ENCODE results near the gene RAD51AP2.

- TF ChIP-seq CTCF (IDR thresholded peaks at IDR 0.05; ENCODE audit: low read length): no peak
- no peak for TF ChIP-seq EZH2 (IDR thresholded peaks at IDR 0.05; ENCODE audit: borderline replicate concordance, low read length)
Measured at GRCh38 chr2:17533546-17533945, 15.3 kb upstream of the RAD51AP2 start.
